D341Med (cell line): ENCODE results near the gene ZSWIM3.
"Not testable (repeated sequence)": the region's sequence is repeated elsewhere in the genome, so short reads cannot be mapped to it uniquely, and the experiment has no call there.

ENCODE experiments used
- DNase-seq: peaks from one replicate; pipeline ENCODE4 v3.0.0; 2012; ENCODE audit warnings: low spot score

ZSWIM3 gene

DNA sequence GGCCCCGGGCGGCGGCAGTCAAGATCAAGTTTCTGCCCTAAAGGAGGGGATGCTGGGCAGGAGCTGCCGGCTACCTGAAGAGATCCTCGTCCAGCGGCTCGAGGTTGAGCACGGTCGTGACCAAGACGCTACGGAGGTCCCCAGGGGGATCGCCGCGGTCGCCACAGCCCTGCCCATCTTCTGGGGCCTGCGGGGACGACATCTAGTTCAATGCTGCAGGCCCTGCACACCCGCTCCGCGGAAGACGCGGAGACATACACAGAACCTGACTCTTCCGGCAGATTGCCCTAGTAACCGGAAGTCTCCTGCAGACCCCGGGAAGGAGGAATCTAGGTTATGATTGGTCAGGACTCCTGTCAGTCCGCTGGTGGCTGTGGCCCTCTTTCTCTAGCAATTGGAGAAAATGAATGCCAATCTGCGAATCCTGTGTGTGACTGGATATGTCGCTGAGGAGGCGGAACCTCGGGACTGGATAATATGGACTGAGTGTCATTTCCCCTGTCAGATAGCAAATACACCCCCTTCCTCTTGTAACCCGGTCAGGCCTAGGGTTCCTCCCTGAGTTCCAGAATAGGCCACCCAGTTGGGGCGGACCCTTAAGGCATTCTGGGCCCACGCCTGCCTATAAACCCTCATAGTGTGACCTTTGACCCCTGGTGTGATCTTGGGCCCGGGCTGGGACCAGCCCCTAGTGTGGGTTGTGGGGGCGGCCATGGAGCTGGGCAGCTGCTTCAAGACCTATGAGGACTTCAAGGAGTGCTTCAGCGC, at the start of gene ZSWIM3, which contains the start of gene ACOT8:
TSS of gene ZSWIM3 (plus strand) at position 501 of the 768 bp plus-strand sequence. CDS start at position 713, 212 bp downstream.
TSS of gene ACOT8 (minus strand) at position 279 of the 768 bp plus-strand sequence. CDS start at position 202, 77 bp downstream.
- DNase-seq, result peak; percentile 99

DNA sequence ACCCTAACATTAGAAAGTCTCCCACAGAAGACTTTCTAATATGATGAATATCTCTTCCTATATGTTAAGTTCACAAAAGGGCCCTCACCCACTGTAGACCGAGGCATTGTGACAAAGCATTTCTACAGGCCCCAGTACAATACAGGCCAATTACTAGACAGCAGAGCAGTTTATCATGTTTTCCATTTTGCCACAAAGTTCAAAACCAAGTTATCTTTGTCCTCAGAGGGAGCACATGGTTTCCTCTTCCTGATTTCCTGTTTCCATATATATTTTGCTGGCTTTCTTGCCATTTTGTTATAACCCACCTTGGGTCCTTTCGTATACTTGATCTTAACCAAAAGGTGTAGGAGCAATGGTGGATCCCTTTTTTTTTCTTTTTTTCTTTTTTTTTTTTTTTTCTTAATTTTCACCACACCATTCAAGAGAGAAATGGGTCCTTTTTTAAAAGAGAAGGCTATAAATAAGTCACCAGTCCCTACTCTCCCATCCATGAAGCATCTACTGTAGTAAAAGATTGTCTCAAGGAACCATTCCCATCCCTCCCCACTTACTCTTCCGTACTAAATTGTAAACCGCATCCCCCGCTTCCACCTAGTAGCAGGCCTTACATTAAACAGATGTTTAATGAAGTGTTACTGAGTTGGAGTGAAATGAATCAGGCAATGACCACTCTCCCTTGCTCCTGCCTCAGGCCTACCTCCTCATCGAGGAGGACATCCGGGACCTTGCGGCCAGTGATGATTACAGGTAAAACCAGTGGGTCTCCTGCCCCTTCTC, 47.0 kb upstream of the ZSWIM3 start:
- DNase-seq, result no peak

DNA sequence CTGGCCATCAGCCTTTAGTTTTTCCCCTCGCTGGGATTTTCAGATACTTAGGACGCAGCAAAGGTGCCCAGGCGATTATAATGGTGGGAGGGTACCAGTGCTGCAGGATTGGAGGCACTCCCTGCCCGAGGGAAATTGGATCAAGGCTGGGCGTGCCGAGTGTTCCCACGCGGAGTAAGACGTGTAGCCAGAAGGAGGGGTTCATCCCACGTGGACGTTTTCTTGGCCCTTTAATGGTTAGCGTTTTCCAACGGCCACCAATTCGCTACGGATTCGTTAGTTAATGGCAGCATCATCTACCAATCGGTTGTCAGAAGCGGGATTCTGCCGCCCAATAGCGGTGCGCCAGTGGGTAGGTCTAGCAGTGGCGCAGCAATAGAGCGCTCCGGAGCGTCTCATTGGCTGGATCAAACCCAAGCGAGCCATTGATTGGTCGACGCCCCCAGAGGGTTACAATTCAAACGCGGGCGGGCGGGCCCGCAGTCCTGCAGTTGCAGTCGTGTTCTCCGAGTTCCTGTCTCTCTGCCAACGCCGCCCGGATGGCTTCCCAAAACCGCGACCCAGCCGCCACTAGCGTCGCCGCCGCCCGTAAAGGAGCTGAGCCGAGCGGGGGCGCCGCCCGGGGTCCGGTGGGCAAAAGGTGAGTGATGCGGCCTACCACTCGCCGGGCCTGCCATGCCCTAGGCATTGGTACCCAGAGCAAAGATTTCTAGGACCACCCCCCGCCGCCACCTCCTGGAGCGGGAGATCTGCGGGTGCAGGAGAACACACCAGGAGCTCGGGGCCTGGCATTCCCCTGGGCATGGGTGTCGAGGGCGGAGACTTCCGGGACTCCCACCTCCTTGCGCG, 45.0 kb upstream of the ZSWIM3 start, which contains the start of gene UBE2C:
TSS of gene UBE2C (plus strand) at position 488 of the 849 bp plus-strand sequence. CDS start at position 540, 52 bp downstream.
- DNase-seq, result peak; percentile 98

DNA sequence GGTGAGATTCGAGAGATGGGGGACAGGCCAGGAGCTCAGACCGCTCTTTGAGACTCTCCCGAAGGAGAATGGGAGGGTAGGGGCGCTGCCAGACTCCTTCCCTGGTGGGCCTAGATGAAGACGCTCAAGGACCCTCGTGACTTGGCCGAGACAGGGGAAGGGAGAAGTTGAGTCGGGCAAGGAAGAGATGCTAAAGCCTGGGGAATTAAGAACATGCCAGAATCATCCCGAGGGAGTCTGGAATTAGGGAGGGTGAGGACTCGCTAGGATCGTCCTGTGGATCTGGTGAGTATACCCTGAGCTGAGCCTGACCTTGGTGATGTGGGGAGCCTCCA, 44.4 kb upstream of the ZSWIM3 start:
- DNase-seq, result no peak

DNA sequence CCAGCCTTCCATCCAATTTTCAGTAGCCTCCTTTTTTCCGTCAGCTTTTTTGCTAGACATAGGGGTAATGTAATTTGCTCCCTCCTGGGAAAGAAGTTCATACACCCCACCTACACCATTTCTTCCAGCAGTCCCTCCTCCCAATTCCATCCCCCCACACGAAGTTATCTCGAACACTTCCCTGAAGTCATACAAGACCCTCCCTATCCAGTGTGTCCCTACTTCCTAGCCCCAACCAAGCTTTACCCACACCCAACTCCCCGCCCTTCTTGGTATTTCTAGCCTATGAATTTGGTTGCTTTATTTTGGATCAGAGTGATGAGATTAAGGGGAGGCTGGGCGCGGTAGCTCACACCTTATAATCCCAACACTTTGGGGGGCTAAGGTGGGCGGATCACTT, 43.9 kb upstream of the ZSWIM3 start:
- DNase-seq, result no peak

DNA sequence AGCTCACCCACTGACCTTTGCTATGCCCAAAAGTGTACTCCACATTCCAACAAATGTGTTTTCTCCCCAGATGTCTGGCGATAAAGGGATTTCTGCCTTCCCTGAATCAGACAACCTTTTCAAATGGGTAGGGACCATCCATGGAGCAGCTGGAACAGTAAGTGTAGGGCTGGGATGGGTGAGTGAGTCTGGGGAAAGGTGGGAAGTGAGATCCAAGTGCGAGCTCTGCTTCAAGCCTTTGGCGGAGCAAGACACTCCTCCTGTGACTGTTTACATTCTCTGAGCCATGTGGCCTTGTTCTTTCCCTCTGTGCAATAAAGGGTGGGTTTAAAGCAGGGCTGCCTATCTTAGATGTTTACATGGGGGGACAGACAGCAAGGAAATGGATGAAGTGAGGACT, 43.1 kb upstream of the ZSWIM3 start:
- no peak for DNase-seq

DNA sequence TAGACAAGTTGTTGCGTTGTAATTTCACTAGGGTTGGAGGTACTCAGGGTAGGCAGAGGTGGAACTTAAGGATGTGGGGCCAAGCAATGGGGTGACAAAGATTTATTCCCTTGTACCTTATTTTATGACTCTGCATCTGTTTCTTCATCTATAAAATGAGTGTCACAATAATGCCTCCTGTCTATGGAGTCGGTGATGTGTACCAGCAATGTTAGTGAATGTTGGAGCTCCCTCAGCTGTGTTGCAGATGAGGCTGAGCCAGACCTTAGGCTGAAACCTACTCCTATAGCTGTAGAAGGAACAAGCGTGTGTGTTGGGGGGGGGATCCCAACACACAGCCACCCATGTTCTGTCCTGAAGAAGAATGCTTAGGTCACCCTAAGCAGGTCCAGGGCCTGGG, 40.5 kb upstream of the ZSWIM3 start:
- no peak for DNase-seq

DNA sequence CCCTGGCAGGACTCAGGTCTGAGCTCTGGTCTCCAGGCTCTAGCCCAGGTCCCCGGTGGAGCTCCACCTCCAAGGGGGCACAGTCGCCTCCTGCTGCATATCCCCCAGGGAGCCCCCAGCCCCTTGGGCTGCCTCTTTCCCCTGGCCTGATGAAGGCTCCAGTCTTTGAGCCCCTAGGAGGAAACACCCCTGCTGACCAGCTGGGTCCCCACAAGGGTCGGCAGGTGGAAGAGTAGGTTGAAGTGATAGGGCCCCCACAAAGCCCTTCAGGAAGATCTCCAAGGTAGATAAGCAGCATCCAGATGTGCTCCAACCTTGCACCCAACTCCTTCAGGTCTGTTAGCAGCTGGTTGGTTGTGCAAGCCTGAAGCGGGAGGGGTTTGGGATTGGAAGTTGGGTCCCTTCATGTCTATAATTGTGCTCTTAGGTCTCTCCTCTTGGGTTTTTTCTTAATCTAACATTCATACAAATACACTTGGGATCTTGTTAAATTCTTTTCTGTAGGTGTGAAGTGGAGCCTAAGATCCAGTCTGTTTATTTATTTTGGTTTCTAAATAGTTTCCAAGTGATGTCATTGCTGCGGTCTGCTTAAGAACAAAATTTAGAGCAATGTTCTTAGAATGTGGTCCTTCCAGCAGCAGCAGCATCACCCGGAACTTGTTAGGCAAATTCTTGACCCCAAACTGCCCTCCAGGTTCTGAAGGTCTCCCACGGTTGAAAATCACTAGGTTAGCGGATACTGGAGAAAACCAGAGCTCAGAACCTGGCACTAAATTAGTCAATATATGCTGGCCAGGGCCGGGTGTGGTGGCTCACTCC, 39.8 kb upstream of the ZSWIM3 start:
- DNase-seq, result no peak

DNA sequence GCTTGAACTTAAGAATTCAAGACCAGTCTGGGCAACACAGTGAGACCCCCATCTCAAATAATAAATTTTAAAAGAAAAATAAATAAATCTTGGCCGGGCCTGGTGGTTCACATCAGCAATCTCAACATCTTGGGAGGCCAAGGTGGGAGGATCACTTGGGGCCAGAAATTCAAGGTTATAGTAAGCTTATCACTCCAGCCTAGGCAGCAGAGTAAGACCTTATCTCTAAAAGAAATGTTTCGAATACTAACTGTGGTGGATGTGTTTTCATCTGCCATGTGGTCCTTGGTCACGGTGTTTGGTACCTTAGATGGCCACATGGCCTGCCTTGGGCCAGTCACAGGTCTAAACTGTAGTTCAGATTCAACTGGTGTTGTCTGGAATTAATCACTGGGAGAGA, 39.2 kb upstream of the ZSWIM3 start:
- DNase-seq, result no peak

DNA sequence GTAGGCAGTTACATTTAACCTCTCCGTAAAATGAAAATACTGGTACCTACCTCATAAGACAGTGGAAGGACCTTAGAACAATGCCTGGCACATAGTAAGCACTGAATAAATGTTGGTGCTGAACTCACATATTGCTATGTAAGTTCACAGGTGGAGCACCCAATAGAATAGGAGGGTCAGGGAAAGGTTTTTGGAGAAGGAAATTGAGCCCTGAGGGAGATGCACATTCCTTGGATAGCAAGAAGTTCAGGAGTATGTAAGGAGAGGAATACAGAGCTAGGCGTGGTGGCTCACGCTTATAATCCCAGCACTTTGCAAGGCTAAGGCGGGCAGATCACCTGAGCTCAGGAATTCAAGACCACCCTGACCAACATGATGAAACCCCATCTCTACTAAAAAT, 37.9 kb upstream of the ZSWIM3 start:
- DNase-seq, result no peak

DNA sequence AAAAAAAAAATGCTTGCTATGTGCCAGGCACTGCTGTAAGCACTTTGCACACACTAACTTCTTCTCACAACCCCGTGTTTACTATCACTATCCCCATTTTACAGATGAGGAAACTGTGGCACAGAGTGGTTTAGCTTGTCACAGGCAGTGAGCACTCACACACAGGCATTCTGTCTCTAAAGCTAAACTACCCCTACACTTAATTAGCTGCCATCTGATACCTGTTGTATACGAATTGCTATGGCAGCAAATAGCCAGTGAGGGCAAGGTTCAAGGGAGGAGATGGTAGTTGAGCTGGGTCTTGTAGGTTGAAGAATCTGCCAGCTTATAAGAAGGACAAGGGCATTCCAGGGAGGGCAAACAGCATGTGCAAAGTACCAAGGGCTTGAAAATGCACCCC, 35.5 kb upstream of the ZSWIM3 start:
- DNase-seq, result no peak

DNA sequence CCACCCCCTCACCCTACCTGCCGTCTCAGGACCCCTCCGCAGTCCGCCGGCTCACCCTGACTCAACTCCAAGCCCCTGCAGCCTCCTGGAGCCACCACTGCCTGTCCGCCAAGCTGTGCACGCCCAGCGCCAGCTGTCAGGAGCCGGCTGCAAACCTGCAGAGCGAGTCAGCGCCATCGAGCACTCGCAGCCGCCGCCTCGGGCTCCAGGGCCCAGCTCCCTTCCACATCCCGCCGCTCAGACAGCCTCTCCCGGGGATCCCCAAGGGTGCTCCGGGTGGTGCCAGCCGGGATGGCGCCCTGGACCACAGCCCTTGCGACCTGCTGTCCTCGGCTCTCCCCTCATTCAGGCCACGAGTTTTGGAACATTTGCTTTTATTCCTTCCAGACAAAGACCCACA, 34.6 kb upstream of the ZSWIM3 start:
- DNase-seq, result peak; percentile 70

DNA sequence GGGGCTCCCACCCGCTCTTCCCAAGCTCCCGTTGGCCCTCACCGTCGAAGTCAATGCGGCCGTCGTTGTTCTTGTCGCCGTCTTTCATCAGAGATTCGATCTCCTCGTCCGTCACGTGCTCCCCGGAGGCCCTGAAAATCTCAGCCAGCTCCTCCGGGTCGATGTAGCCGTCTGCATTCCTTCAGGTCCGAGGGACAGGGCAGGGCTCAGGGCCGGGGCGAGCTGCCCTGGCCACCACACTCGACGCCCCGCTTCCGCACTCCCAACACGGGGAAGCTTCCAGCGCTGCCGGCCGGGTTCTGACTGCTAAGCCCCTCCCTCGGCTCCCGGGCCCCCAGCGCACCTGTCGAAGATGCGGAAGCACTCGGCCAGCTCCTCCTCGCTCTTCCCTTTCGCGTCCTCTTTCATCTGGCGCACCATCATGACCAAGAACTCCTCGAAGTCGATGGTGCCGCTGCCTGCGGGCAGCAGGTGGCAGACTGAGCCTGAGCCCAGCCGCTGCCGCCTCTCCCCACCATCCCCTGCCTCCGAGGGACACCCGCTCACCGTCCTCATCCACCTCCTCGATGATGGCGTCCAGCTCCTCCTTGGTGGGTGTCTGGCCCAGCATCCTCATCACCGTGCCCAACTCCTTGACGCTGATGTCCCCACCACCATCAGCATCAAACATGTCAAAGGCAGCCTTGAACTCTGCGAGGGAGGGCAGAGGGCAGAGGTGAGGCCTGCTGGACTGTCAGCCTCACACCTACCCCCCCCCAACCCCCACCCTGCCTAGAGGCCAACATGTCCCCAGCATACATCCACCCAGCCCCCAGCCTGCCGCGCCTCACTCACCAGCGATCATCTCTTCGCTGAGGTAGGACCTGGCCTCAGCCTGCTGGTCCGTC, 33.2 kb upstream of the ZSWIM3 start:
- DNase-seq, result peak; percentile 85

DNA sequence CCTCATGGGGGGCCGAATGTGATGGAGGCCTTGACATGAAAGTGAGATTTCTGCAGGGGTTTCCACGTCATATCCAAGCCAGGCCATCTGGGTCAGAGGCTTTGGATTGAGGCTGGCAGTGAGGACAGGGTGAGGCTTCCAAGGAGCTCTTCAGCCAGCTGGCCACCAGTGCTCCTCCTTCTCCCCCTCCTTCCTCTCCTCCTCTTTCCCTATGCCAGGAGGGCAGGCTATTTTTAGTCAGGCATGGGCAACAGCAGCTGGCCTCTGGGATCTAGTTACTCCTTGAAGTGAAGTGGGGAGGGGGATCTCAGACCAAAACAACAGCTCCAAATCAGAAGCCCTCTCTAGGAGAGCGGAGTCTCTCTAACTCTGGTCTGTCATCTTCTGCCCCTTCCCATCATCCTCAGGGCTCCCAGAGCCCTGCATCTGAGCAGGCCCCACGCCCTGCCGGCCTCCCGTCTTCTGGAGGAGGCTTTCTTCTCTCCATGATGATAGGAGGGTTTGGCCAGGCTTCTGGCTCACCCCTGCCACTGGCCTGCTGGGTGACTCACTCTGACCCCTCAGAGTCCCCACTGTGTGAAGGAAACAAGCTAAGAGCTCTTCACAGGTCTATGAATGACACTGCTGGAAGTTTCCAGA, 30.9 kb upstream of the ZSWIM3 start:
- no peak for DNase-seq

DNA sequence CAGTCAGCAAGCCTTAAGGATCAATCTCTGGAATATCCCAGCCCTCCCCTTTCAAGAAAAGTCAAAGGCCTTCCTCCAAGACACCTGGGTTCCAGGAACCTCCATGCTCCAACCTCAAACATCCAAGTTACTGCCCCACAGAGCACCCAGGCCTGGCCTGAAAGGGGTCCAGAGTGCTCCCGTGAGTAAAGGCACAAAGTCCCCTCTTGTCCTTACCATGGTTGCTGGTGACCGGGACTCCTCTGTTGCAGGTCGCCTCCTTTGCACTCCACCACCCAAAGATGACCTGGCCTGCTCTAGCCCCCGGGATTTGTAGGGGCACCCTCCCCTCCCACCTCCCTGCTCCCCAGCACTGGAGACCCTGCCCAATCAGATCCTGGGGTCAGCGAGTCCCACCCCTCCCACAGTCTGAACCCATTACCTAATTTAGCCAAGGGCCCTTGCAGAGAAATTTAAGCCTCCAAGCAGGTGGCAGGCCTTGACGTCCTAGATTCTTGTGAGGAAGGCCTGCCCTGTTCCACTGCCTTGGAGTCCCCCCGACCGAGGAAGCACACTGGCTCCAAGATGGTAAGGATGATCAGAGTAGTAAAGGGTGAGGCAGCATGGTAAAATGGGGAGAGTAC, 30.3 kb upstream of the ZSWIM3 start, which contains the start of gene TNNC2:
TSS of gene TNNC2 (minus strand) at position 283 of the 623 bp plus-strand sequence. CDS start at position 219, 64 bp downstream.
- no peak for DNase-seq

DNA sequence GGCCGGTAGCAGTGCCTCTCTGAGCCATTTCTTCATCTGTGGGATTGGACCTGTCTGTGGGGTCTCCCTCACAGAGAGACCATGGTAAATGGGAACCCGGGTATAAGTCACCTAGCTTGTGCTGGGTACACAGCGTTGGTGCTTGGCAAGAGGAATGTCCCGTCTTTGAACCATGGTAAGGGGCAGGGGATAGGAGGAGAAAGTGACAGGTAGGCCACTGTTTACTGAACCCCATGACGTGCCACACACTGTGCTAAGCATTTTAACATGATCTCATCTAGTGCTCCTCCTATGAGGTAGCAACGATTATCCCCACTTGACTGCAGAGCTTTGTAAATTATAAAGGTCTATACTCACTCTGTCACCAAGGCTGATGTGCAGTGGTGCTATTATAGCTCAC, 29.7 kb upstream of the ZSWIM3 start:
- no peak for DNase-seq

DNA sequence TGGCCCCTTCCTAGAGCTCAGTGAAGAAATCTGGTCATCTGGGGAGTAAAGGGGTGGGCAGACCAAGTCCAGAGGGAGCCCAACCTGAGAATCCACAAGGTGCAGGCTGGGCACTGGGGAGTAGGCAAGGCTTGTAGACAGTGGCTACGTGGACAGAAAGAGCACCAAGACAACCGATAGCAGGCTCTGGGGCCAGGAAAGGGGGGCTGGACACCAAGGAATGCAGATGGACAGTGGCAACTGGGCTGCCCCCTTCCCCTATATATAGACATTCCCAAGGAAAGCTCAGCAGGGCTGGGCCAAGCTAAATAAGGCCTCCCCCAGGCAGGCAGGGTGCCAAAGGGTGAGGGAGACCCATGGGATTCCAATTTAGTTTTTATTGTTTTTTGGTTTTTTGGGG, 28.8 kb upstream of the ZSWIM3 start:
- DNase-seq, result no peak

DNA sequence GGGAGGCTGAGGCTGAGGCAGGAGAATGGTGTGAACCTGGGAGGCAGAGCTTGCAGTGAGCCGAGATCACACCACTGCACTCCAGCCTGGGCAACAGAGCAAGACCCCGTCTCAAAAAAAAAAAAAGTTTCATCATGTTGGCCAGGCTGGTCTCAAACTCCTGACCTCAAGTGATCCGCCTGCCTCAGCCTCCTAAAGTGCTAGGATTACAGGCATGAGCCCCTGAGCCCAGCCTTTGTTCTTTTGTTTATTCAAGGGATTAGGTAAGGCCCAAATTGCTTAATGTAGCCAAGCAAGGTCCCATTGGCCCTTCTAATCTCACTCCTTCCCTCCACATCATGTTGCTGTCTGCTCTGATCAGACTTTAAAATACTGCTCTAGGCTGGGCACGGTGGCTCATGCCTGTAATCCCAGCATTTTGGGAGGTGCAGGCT, 27.7 kb upstream of the ZSWIM3 start:
- not testable (repeated sequence) for DNase-seq

DNA sequence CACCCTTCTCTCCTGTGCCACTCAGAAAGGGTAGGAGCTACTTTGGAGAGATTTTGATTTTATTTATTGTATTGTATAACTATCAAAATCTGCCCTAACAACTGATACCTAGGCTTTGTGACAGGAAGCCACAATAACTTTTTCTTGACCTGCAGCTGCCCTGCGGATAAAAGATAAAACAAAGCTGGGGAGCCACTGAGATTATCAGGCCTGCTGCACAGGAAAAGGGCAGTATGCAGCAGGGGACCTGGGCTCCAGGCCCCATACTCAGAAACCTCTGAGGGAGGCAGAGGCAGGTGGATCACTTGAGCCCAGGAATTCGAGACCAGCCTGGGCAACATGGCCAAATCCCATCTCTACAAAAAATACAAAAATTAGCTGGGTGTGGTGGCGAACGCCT, 24.8 kb upstream of the ZSWIM3 start:
- no peak for DNase-seq
